Measurements from ENCODE around the gene DACH1. TPM values are rescaled to one million over a fixed set of nuclear protein-coding genes. Genes with fewer than 3 reads are reported as not detected.

The DACH1 gene
- total and polyA plus RNA-seq, 2 of the 13 experiments (the other 11 are each of a cell fraction or from before 2014, with no cell fraction given), result not detected

DNA sequence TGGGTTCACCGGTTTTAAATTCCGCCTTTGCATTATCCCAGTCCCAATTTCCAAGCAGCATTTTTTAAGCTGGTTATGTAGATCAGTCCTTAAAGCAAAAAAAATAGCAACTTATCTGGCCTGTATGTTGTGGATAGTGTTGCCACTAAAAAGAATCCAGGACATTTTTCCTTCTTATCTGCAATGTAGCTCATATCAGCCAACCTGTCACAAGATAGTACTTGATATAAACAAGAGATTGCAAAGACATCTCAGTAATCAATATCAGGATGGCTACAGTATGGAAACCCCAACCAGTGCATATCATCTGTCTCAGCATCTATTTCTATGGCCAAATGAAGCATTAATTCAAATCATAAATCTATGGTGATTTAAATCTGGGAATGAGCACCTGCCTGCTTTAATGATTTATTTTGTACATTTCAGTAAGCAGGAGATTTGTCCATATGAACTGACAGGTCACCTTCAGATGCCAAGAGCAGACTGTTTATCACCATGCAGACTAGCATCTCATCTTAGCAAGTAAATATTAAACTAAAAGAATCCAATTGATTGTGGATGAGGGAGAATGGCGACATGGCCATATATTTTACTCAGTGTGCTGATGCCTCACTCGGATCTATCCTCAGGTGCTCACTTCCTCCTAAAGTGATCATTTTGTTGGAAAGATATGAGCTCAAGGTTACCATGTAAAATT lies 240.4 kb downstream of the DACH1 start:
- in situ Hi-C loops (cut with HindIII; ENCODE audit: extremely low pct_ligation_motif_present, low pct_unique_long_range_greater_than_20kb), result no loop called here
- WGBS (ENCODE audit: low lambda C conversion rate), result 15% methylated on average over 4 of the region's 4 CpGs

More for the DNA sequence above, 240.4 kb downstream of the DACH1 start:
- Histone ChIP-seq H3K27ac (ENCODE audit: extremely low read length, insufficient read depth, low read length) (no peak overlapping the region), H3K4me1 (ENCODE audit: insufficient read depth, low read length) (no peaks in the 10 kb centered on the region), H3K27me3 (ENCODE audit: control insufficient read depth in 1 of 2, insufficient read depth in 2 of 2, low read length in 2 of 2) (no peaks in the 10 kb centered on the region), H3K4me2 (ENCODE audit: low read depth, low read length) (no peak overlapping the region), H3K9ac (ENCODE audit: insufficient read depth, low read depth, low read length) (no peak overlapping the region), H2AFZ (ENCODE audit: low read length) (no peak overlapping the region), H3K36me3 (replicated peaks in 1 of 2; ENCODE audit: control insufficient read depth in 1 of 2, insufficient read depth in 2 of 2, low read length in 2 of 2) (no peaks in the 10 kb centered on the region), H4K20me1 (ENCODE audit: insufficient read depth, low read length) (no peaks in the 10 kb centered on the region), H3K79me2 (ENCODE audit: insufficient read depth, low read length) (no peaks in the 10 kb centered on the region), H3K9me3 (ENCODE audit: low read length) (no peaks in the 10 kb centered on the region), H3K4me3 (replicated peaks in 1 of 3; ENCODE audit: insufficient read depth in 1 of 3, low read depth in 2 of 3, low read length in 3 of 3) (no peak overlapping the region)
- FAIRE-seq (no peak), DNase-seq (ENCODE audit: low spot score) (no peak), ATAC-seq (no peak)
- ChIA-PET CTCF (ENCODE audit: low intra/inter-chr PET ratio, low total read pairs) (no interaction called here), POLR2A (no interaction called here)
- no peak for TF ChIP-seq ZNF652 (CRISPR knock-in tag; IDR thresholded peaks at IDR 0.05; ENCODE audit: borderline replicate concordance, low read depth)
- no peak for TF ChIP-seq MATR3 (CRISPR knock-in tag; IDR thresholded peaks at IDR 0.05)
- TF ChIP-seq, protein P1, sequence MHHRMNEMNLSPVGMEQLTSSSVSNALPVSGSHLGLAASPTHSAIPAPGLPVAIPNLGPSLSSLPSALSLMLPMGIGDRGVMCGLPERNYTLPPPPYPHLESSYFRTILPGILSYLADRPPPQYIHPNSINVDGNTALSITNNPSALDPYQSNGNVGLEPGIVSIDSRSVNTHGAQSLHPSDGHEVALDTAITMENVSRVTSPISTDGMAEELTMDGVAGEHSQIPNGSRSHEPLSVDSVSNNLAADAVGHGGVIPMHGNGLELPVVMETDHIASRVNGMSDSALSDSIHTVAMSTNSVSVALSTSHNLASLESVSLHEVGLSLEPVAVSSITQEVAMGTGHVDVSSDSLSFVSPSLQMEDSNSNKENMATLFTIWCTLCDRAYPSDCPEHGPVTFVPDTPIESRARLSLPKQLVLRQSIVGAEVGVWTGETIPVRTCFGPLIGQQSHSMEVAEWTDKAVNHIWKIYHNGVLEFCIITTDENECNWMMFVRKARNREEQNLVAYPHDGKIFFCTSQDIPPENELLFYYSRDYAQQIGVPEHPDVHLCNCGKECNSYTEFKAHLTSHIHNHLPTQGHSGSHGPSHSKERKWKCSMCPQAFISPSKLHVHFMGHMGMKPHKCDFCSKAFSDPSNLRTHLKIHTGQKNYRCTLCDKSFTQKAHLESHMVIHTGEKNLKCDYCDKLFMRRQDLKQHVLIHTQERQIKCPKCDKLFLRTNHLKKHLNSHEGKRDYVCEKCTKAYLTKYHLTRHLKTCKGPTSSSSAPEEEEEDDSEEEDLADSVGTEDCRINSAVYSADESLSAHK (CRISPR knock-in tag; IDR thresholded peaks at IDR 0.05; ENCODE audit: borderline replicate concordance), result no peak
- no peak for TF ChIP-seq TARDBP (CRISPR knock-in tag; IDR thresholded peaks at IDR 0.05)
- TF ChIP-seq FOSL1 (CRISPR knock-in tag; IDR thresholded peaks at IDR 0.05; ENCODE audit: borderline replicate concordance), result no peak
- TF ChIP-seq CENPT (CRISPR knock-in tag; IDR thresholded peaks at IDR 0.05; ENCODE audit: low read depth), result no peak
- no peak for TF ChIP-seq ZNF329 (CRISPR knock-in tag; IDR thresholded peaks at IDR 0.05; ENCODE audit: low read depth)
- no peak for TF ChIP-seq SIN3B (IDR thresholded peaks at IDR 0.05; ENCODE audit: low read length)
- no peak for TF ChIP-seq REST (IDR thresholded peaks at IDR 0.05; ENCODE audit: borderline replicate concordance in 1 of 2, low read depth in 1 of 2, low read length in 2 of 2)
- no peak for TF ChIP-seq ZNF441 (CRISPR knock-in tag; IDR thresholded peaks at IDR 0.05; ENCODE audit: borderline replicate concordance)
- no peak for TF ChIP-seq BCL6 (CRISPR knock-in tag; IDR thresholded peaks at IDR 0.05)
- no peak for TF ChIP-seq REPIN1 (CRISPR knock-in tag; IDR thresholded peaks at IDR 0.05; ENCODE audit: borderline replicate concordance, low read depth)
- TF ChIP-seq MAZ (IDR thresholded peaks at IDR 0.05; ENCODE audit: borderline replicate concordance, low read depth, low read length), result no peak
- no peak for TF ChIP-seq MAZ (CRISPR knock-in tag; IDR thresholded peaks at IDR 0.05; ENCODE audit: low read depth)
- TF ChIP-seq PRMT3 (CRISPR knock-in tag; IDR thresholded peaks at IDR 0.05; ENCODE audit: borderline replicate concordance, low read depth), result no peak
- no peak for TF ChIP-seq ZNF18 (CRISPR knock-in tag; IDR thresholded peaks at IDR 0.05; ENCODE audit: insufficient replicate concordance)
- no TSS peak for BruUV-seq (replicated peaks)
- intact Hi-C loops (cut with micrococcal nuclease; ENCODE audit: unreplicated experiment), result no loop called here

All from HepG2 (cell line).